RCC 7860 (cell line): ENCODE measurements around the gene GLB1L2.

Source experiments
- DNase-seq: peaks from one replicate; pipeline ENCODE4 v3.0.0-alpha.2; 2015; ENCODE audit warnings: low spot score
- FAIRE-seq: peaks from 2 replicates; lab custom pipeline; 2012; peaks lifted over from hg19 to GRCh38; lab: Jason Lieb, UNC

GLB1L2 gene

GRCh38 chr11:134417871-134418840 is 86.4 kb downstream of the GLB1L2 start:
- DNase-seq (no peak), FAIRE-seq (no peak)

GRCh38 chr11:134423106-134423505 is 91.3 kb downstream of the GLB1L2 start:
- FAIRE-seq (no peak), DNase-seq (no peak)

- DNase-seq (no peak), FAIRE-seq (no peak)
These were observed 93.6 kb downstream of the GLB1L2 start for GRCh38 chr11:134425413-134425812.
